Gastrocnemius medialis (tissue), 4 donors: ENCODE data around the gene TRIM7.

Experiments used
- POLR2A ChIP-seq, 2 donors: fragments of 450-650 bp; IDR thresholded peaks; one replicate each; pipeline ENCODE4 v1.6.1; 2017; ENCODE audit warnings: antibody characterized with exemption in 2 of 2, mild to moderate bottlenecking in 2 of 2, moderate library complexity in 2 of 2
- TF ChIP-seq, protein P1 (sequence below), 5 experiments: fragments of 450-650 bp in 3 of 5; fragments of 200-600 bp in 2 of 5; sonication (generic) in 2 of 5; IDR thresholded peaks in 4 of 5; conservative IDR thresholded peaks in 1 of 5; 1 replicate in 4 of 5; 2 replicates in 1 of 5; pipeline ENCODE4 v1.5.1; 2016 to 2019; ENCODE audit warnings: antibody characterized with exemption in 5 of 5, mild to moderate bottlenecking in 3 of 5, moderate library complexity in 3 of 5

GRCh38 chr5:181164076-181164952, 40.7 kb downstream of the TRIM7 start:
- TF ChIP-seq, protein P1, sequence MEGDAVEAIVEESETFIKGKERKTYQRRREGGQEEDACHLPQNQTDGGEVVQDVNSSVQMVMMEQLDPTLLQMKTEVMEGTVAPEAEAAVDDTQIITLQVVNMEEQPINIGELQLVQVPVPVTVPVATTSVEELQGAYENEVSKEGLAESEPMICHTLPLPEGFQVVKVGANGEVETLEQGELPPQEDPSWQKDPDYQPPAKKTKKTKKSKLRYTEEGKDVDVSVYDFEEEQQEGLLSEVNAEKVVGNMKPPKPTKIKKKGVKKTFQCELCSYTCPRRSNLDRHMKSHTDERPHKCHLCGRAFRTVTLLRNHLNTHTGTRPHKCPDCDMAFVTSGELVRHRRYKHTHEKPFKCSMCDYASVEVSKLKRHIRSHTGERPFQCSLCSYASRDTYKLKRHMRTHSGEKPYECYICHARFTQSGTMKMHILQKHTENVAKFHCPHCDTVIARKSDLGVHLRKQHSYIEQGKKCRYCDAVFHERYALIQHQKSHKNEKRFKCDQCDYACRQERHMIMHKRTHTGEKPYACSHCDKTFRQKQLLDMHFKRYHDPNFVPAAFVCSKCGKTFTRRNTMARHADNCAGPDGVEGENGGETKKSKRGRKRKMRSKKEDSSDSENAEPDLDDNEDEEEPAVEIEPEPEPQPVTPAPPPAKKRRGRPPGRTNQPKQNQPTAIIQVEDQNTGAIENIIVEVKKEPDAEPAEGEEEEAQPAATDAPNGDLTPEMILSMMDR (IDR thresholded peaks at IDR 0.05 in 4 of 5, conservative IDR thresholded peaks at IDR 0.05 in 1 of 5) = no peak
- TF ChIP-seq POLR2A (IDR thresholded peaks at IDR 0.05) = no peak
